HG03045 (cell line): ENCODE data around the gene DMAC1.

ENCODE experiments used
- ATAC-seq: cut with Tn5 transposase; IDR thresholded peaks from one replicate; pipeline ENCODE4 v1.9.1; 2021; ENCODE audit warnings: mild to moderate bottlenecking, moderate library complexity; ENCODE audit not compliant: unreplicated experiment

Gene DMAC1

GRCh38 chr9:7799234-7799943, at the start of gene DMAC1:
Gene DMAC1 (minus strand): TSS chr9:7799778. CDS start chr9:7799734, 44 bp downstream.
- ATAC-seq = peak; percentile 96

GRCh38 chr9:7849362-7849761, 49.8 kb upstream of the DMAC1 start:
- no peak for ATAC-seq

- no peak for ATAC-seq
These were observed 48.9 kb upstream of the DMAC1 start for GRCh38 chr9:7848498-7848897.

GRCh38 chr9:7844242-7844641, 44.7 kb upstream of the DMAC1 start:
- no peak for ATAC-seq

GRCh38 chr9:7841831-7842230, 42.3 kb upstream of the DMAC1 start:
- no peak for ATAC-seq

- no peak for ATAC-seq
These were observed 35.0 kb upstream of the DMAC1 start for GRCh38 chr9:7834531-7834930.

GRCh38 chr9:7828334-7828733, 28.8 kb upstream of the DMAC1 start:
- no peak for ATAC-seq

- ATAC-seq = no peak
These were observed 28.2 kb upstream of the DMAC1 start for GRCh38 chr9:7827792-7828191.

- ATAC-seq = no peak
These were observed 27.5 kb upstream of the DMAC1 start for GRCh38 chr9:7827056-7827455.

GRCh38 chr9:7823651-7824050, 24.1 kb upstream of the DMAC1 start:
- ATAC-seq = no peak

GRCh38 chr9:7819984-7820383, 20.4 kb upstream of the DMAC1 start:
- no peak for ATAC-seq

- no peak for ATAC-seq
These were observed 16.4 kb upstream of the DMAC1 start for GRCh38 chr9:7816021-7816420.

- ATAC-seq = no peak
These were observed 13.5 kb upstream of the DMAC1 start for GRCh38 chr9:7813030-7813429.

GRCh38 chr9:7811677-7812076, 12.1 kb upstream of the DMAC1 start:
- no peak for ATAC-seq

- no peak for ATAC-seq
These were observed 3.1 kb upstream of the DMAC1 start for GRCh38 chr9:7802666-7803065.

GRCh38 chr9:7799944-7800285, 337 bp upstream of the DMAC1 start:
- ATAC-seq = peak; percentile 6

GRCh38 chr9:7794196-7794595, 5.4 kb downstream of the DMAC1 start:
- no peak for ATAC-seq

- no peak for ATAC-seq
These were observed 8.2 kb downstream of the DMAC1 start for GRCh38 chr9:7791394-7791793.

- no peak for ATAC-seq
These were observed 8.8 kb downstream of the DMAC1 start for GRCh38 chr9:7790819-7791182.

- ATAC-seq = no peak
These were observed 9.4 kb downstream of the DMAC1 start for GRCh38 chr9:7790022-7790818.

GRCh38 chr9:7788772-7789171, 10.8 kb downstream of the DMAC1 start:
- no peak for ATAC-seq

- ATAC-seq = no peak
These were observed 13.8 kb downstream of the DMAC1 start for GRCh38 chr9:7785813-7786212.

- no peak for ATAC-seq
These were observed 15.1 kb downstream of the DMAC1 start for GRCh38 chr9:7784472-7784871.
